ENCODE measurements around the gene P2RX6. TPM values are rescaled to one million over a fixed set of nuclear protein-coding genes. Genes with fewer than 3 reads are reported as not detected.

P2RX6 gene
- total and polyA plus RNA-seq, 9 of the 15 experiments (the other 6 are each of a cell fraction or from before 2014, with no cell fraction given) = 0.01 to 3.9 (median 1.5) TPM; not detected in 1

DNA sequence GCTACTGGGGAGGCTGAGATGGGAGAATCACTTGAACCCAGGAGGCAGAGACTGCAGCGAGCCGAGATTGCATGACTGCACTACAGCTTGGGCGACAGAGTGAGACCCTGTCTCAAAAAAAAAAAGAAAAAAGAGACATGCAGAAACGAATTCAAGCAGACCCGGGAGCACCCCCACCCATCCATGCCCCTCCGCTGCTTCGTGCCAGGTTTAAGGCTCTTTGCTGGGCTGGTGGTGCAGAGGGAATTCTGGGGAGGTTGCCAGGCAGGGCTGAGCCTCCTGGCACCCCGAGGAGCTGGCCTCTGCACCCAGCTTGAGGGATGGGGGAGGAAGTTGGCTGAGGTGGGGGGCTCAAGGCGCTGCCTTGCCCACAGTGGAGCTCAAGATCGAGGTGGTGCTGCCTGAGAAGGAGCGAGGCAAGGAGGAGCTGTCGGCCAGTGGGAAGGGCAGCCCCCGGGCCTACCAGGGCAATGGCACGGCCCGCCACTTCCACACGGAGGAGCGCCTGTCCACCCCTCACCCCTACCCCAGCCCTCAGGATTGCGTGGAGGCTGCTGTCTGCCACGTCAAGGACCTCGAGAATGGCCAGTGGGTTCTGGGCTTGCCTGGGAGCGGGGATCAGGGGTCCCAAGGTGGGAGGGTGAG is 41.9 kb upstream of the P2RX6 start (continued):
- TF ChIP-seq, protein P1, sequence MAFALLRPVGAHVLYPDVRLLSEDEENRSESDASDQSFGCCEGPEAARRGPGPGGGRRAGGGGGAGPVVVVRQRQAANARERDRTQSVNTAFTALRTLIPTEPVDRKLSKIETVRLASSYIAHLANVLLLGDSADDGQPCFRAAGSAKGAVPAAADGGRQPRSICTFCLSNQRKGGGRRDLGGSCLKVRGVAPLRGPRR (CRISPR knock-in tag; IDR thresholded peaks at IDR 0.05) = 0 out of 2 replicates have a peak, but pooled peaks have one; percentile 9
- TF ChIP-seq, protein P2, sequence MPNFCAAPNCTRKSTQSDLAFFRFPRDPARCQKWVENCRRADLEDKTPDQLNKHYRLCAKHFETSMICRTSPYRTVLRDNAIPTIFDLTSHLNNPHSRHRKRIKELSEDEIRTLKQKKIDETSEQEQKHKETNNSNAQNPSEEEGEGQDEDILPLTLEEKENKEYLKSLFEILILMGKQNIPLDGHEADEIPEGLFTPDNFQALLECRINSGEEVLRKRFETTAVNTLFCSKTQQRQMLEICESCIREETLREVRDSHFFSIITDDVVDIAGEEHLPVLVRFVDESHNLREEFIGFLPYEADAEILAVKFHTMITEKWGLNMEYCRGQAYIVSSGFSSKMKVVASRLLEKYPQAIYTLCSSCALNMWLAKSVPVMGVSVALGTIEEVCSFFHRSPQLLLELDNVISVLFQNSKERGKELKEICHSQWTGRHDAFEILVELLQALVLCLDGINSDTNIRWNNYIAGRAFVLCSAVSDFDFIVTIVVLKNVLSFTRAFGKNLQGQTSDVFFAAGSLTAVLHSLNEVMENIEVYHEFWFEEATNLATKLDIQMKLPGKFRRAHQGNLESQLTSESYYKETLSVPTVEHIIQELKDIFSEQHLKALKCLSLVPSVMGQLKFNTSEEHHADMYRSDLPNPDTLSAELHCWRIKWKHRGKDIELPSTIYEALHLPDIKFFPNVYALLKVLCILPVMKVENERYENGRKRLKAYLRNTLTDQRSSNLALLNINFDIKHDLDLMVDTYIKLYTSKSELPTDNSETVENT (CRISPR knock-in tag; IDR thresholded peaks at IDR 0.05) = 0 out of 2 replicates have a peak, but pooled peaks have one; percentile 25
- TF ChIP-seq SMAD4 (CRISPR knock-in tag; conservative IDR thresholded peaks at IDR 0.05) (0 out of 2 replicates have a peak, but pooled peaks have one; percentile 19), ZNF143 (CRISPR knock-in tag; IDR thresholded peaks at IDR 0.05) (no peak), MCM7 (IDR thresholded peaks at IDR 0.05) (peak in 1 of 2 experiments; percentile 68; a peak in 1 of 4 replicates), CXXC5 (CRISPR knock-in tag; IDR thresholded peaks at IDR 0.05) (0 out of 2 replicates have a peak, but pooled peaks have one; percentile 8)

All from K562 (cell line).